ENCODE measurements around the gene ZNF516. TPM values are rescaled to one million over a fixed set of nuclear protein-coding genes. Genes with fewer than 3 reads are reported as not detected.

The ZNF516 gene
- total and polyA plus RNA-seq, 7 experiments from 2014 or later, result 1.9 to 60.4 (median 21.7) TPM

- Mint-ChIP-seq H3K4me3 (peak overlapping the region in 1 of 10 donors; percentile 13), H3K27me3 (peaks cover 0 to 16% (median 0%) of the 10 kb centered on the region in 5 donors), H3K4me1 (peaks cover 6 to 52% (median 42%) of the 10 kb centered on the region in 7 donors), H3K36me3 (peaks cover 0 to 8% (median under 1%) of the 10 kb centered on the region in 5 donors), H3K9me3 (no peaks in the 10 kb centered on the region), H3K27ac (peak overlapping the region in 1 of 9 donors; percentile 38)
- CTCF ChIA-PET, result no interaction called here
- intact Hi-C loops (cut with micrococcal nuclease), result no loop called here
- ATAC-seq (no peak), DNase-seq (no peak)
- Histone ChIP-seq H3K9me3 (ENCODE audit: control insufficient read depth in 2 of 3, low read length in 3 of 3) (no peaks in the 10 kb centered on the region), H3K27me3 (ENCODE audit: control insufficient read depth in 2 of 2, insufficient read depth in 2 of 2, low read length in 2 of 2) (no peaks in the 10 kb centered on the region), H3K4me3 (ENCODE audit: low read length) (no peak overlapping the region), H3K27ac (ENCODE audit: low read depth, low read length) (no peak overlapping the region), H3K4me1 (ENCODE audit: control insufficient read depth in 2 of 2, insufficient read depth in 2 of 2, low read length in 2 of 2) (peaks cover 0 to 6% of the 10 kb centered on the region in 2 donors), H3K36me3 (ENCODE audit: control insufficient read depth in 2 of 3, insufficient read depth in 3 of 3, low read length in 3 of 3) (peaks cover 0 to 19% (median 0%) of the 10 kb centered on the region in 3 experiments)
- POLR2A ChIA-PET, result no interaction called here
Observed at GRCh38 chr18:76445741-76446232, 49.3 kb downstream of the ZNF516 start.

GRCh38 chr18:76445275-76445674 lies 49.8 kb downstream of the ZNF516 start:
- H3K27ac ChIP-seq (ENCODE audit: low read depth, low read length), result no peak overlapping the region
- no peak overlapping the region for H3K27ac Mint-ChIP-seq
- CTCF ChIA-PET, result no interaction called here

GRCh38 chr18:76444446-76445105 lies 50.5 kb downstream of the ZNF516 start:
- ChIA-PET POLR2A (no interaction called here), CTCF (no interaction called here)
- Histone ChIP-seq H3K36me3 (ENCODE audit: control insufficient read depth in 2 of 3, insufficient read depth in 3 of 3, low read length in 3 of 3) (peaks cover 0 to 27% (median 0%) of the 10 kb centered on the region in 3 experiments), H3K27me3 (ENCODE audit: control insufficient read depth in 2 of 2, insufficient read depth in 2 of 2, low read length in 2 of 2) (no peaks in the 10 kb centered on the region), H3K4me1 (ENCODE audit: control insufficient read depth in 2 of 2, insufficient read depth in 2 of 2, low read length in 2 of 2) (peaks cover 0 to 6% of the 10 kb centered on the region in 2 donors), H3K9me3 (ENCODE audit: control insufficient read depth in 2 of 3, low read length in 3 of 3) (no peaks in the 10 kb centered on the region), H3K27ac (ENCODE audit: low read depth, low read length) (no peak overlapping the region), H3K4me3 (ENCODE audit: low read length) (no peak overlapping the region)
- intact Hi-C loops (cut with micrococcal nuclease), result no loop called here
- Mint-ChIP-seq H3K9me3 (no peaks in the 10 kb centered on the region), H3K27me3 (peaks cover 0 to 7% (median 0%) of the 10 kb centered on the region in 5 donors), H3K27ac (no peak overlapping the region), H3K4me3 (no peak overlapping the region), H3K4me1 (peaks cover 0 to 42% (median 33%) of the 10 kb centered on the region in 7 donors), H3K36me3 (peaks cover 0 to 11% (median 4%) of the 10 kb centered on the region in 5 donors)
- DNase-seq, result peak in 1 of 9 donors; percentile 13
- no peak for ATAC-seq

More at GRCh38 chr18:76445275-76445674, 49.8 kb downstream of the ZNF516 start:
- Histone ChIP-seq H3K27me3 (ENCODE audit: control insufficient read depth in 2 of 2, insufficient read depth in 2 of 2, low read length in 2 of 2) (no peaks in the 10 kb centered on the region), H3K9me3 (ENCODE audit: control insufficient read depth in 2 of 3, low read length in 3 of 3) (no peaks in the 10 kb centered on the region), H3K36me3 (ENCODE audit: control insufficient read depth in 2 of 3, insufficient read depth in 3 of 3, low read length in 3 of 3) (peaks cover 0 to 22% (median 0%) of the 10 kb centered on the region in 3 experiments), H3K4me3 (ENCODE audit: low read length) (no peak overlapping the region), H3K4me1 (ENCODE audit: control insufficient read depth in 2 of 2, insufficient read depth in 2 of 2, low read length in 2 of 2) (peaks cover 0 to 6% of the 10 kb centered on the region in 2 donors)
- DNase-seq (no peak), ATAC-seq (no peak)
- POLR2A ChIA-PET, result no interaction called here
- intact Hi-C loops (cut with micrococcal nuclease), result no loop called here
- peaks cover 0 to 11% (median 0%) of the 10 kb centered on the region in 5 donors for H3K27me3 Mint-ChIP-seq
- no peaks in the 10 kb centered on the region for H3K9me3 Mint-ChIP-seq
- H3K4me3 Mint-ChIP-seq, result no peak overlapping the region
- peaks cover 2 to 47% (median 38%) of the 10 kb centered on the region in 7 donors for H3K4me1 Mint-ChIP-seq
- H3K36me3 Mint-ChIP-seq, result peaks cover 0 to 11% (median 4%) of the 10 kb centered on the region in 5 donors

GRCh38 chr18:76443519-76444445 lies 51.3 kb downstream of the ZNF516 start:
- Mint-ChIP-seq H3K27me3 (no peaks in the 10 kb centered on the region), H3K9me3 (no peaks in the 10 kb centered on the region), H3K36me3 (peaks cover 0 to 15% (median 4%) of the 10 kb centered on the region in 5 donors), H3K27ac (no peak overlapping the region), H3K4me1 (peaks cover 0 to 34% (median 25%) of the 10 kb centered on the region in 7 donors), H3K4me3 (no peak overlapping the region)
- DNase-seq (peak in 1 of 9 donors; percentile 11), ATAC-seq (no peak)
- H3K27me3 ChIP-seq (ENCODE audit: control insufficient read depth in 2 of 2, insufficient read depth in 2 of 2, low read length in 2 of 2), result no peaks in the 10 kb centered on the region
- H3K27ac ChIP-seq (ENCODE audit: low read depth, low read length), result no peak overlapping the region
- intact Hi-C loops (cut with micrococcal nuclease), result no loop called here
- no peak overlapping the region for H3K4me3 ChIP-seq (ENCODE audit: low read length)
- peaks cover 0 to 27% (median 0%) of the 10 kb centered on the region in 3 experiments for H3K36me3 ChIP-seq (ENCODE audit: control insufficient read depth in 2 of 3, insufficient read depth in 3 of 3, low read length in 3 of 3)
- ChIA-PET CTCF (no interaction called here), POLR2A (no interaction called here)
- no peaks in the 10 kb centered on the region for H3K9me3 ChIP-seq (ENCODE audit: control insufficient read depth in 2 of 3, low read length in 3 of 3)
- H3K4me1 ChIP-seq (ENCODE audit: control insufficient read depth in 2 of 2, insufficient read depth in 2 of 2, low read length in 2 of 2), result peaks cover 0 to 6% of the 10 kb centered on the region in 2 donors

- no peaks in the 10 kb centered on the region for H3K27me3 ChIP-seq (ENCODE audit: control insufficient read depth in 2 of 2, insufficient read depth in 2 of 2, low read length in 2 of 2)
- POLR2A ChIA-PET, result no interaction called here
- H3K36me3 ChIP-seq (ENCODE audit: control insufficient read depth in 2 of 3, insufficient read depth in 3 of 3, low read length in 3 of 3), result peaks cover 0 to 27% (median 0%) of the 10 kb centered on the region in 3 experiments
- no peaks in the 10 kb centered on the region for H3K4me1 ChIP-seq (ENCODE audit: control insufficient read depth in 2 of 2, insufficient read depth in 2 of 2, low read length in 2 of 2)
- no peak overlapping the region for H3K27ac ChIP-seq (ENCODE audit: low read depth, low read length)
- ATAC-seq (no peak), DNase-seq (peak in 1 of 9 donors; percentile 18)
- H3K4me3 Mint-ChIP-seq, result no peak overlapping the region
- peaks cover 0 to 28% (median 18%) of the 10 kb centered on the region in 7 donors for H3K4me1 Mint-ChIP-seq
- H3K9me3 ChIP-seq (ENCODE audit: control insufficient read depth in 2 of 3, low read length in 3 of 3), result no peaks in the 10 kb centered on the region
- H3K36me3 Mint-ChIP-seq, result peaks cover 0 to 22% (median 4%) of the 10 kb centered on the region in 5 donors
- CTCF ChIA-PET, result no interaction called here
- H3K27me3 Mint-ChIP-seq, result no peaks in the 10 kb centered on the region
- no peak overlapping the region for H3K27ac Mint-ChIP-seq
- H3K4me3 ChIP-seq (ENCODE audit: low read length), result no peak overlapping the region
- H3K9me3 Mint-ChIP-seq, result no peaks in the 10 kb centered on the region
- intact Hi-C loops (cut with micrococcal nuclease), result no loop called here
Observed at GRCh38 chr18:76442413-76443171, 52.5 kb downstream of the ZNF516 start.

All from naive thymus-derived CD4-positive, alpha-beta T cell (primary cell).